OCI-LY3 (cell line): ENCODE data around the gene UBA52.
"Not testable (repeated sequence)": the region's sequence is repeated elsewhere in the genome, so short reads cannot be mapped to it uniquely, and the experiment has no call there.

Experiments
- H2AFZ ChIP-seq: fragments of 200-600, 300-600 bp; shearing (Covaris generic); 2 replicates; pipeline ENCODE4 v1.6.0; 2014; ENCODE audit warnings: antibody characterized with exemption, low read depth, low read length
- H3K27ac ChIP-seq: fragments of 200-600, 300-600 bp; sonication (generic); 2 replicates; pipeline ENCODE4 v1.5.1; 2014; ENCODE audit warnings: mild to moderate bottlenecking, low read length, moderate library complexity, mixed read lengths
- H3K27me3 ChIP-seq: fragments of 200-600, 300-600 bp; sonication (generic); 2 replicates; pipeline ENCODE4 v1.6.1; 2014; ENCODE audit warnings: low read depth, low read length, mixed read lengths
- H3K36me3 ChIP-seq: fragments of 200-600, 300-600 bp; sonication (generic); replicated peaks from 2 replicates; pipeline ENCODE3; 2014; ENCODE audit warnings: low read depth, low read length, mixed read lengths
- H3K4me1 ChIP-seq: fragments of 300-600, 200-600 bp; sonication (generic); 2 replicates; pipeline ENCODE4 v1.6.1; 2014; ENCODE audit warnings: low read length, mixed read lengths
- H3K4me2 ChIP-seq: fragments of 200-600, 300-600 bp; sonication (generic); 2 replicates; pipeline ENCODE4 v1.6.1; 2014; ENCODE audit warnings: low read length, mixed read lengths
- H3K4me3 ChIP-seq: fragments of 300-600, 200-600 bp; sonication (generic); 2 replicates; pipeline ENCODE4 v1.5.1; 2014; ENCODE audit warnings: antibody characterized with exemption, mild to moderate bottlenecking, low read length, moderate library complexity
- H3K79me2 ChIP-seq: fragments of 300-600, 200-600 bp; shearing (Covaris generic); 2 replicates; pipeline ENCODE4 v1.6.1; 2014; ENCODE audit warnings: mild to moderate bottlenecking, low read length, mixed read lengths
- H3K9ac ChIP-seq: fragments of 300-600, 200-600 bp; shearing (Covaris generic); 2 replicates; pipeline ENCODE4 v1.6.0; 2014; ENCODE audit warnings: mild to moderate bottlenecking, low read length, moderate library complexity
- H3K9me3 ChIP-seq: fragments of 200-600, 300-600 bp; shearing (Covaris generic); 2 replicates; pipeline ENCODE4 v1.6.1; 2014; ENCODE audit warnings: low read length, mixed read lengths; ENCODE audit not compliant: insufficient read depth
- H4K20me1 ChIP-seq: fragments of 200-600, 300-600 bp; sonication (generic); 2 replicates; pipeline ENCODE4 v1.6.1; 2016; ENCODE audit warnings: low read length, mixed read lengths; ENCODE audit not compliant: insufficient read depth
- EZH2phosphoT487 ChIP-seq: fragments of 200-600 bp; shearing (Covaris generic); IDR thresholded peaks from 2 replicates; pipeline ENCODE4 v1.6.1; 2018; ENCODE audit warnings: antibody characterized with exemption, mixed run types, low read depth
- TF ChIP-seq, protein P1 (sequence below): fragments of 200-600, 300-600 bp; sonication (generic); IDR thresholded peaks from 2 replicates; pipeline ENCODE4 v1.5.1; 2014; ENCODE audit warnings: antibody characterized with exemption, low read length, low read depth

UBA52 gene

DNA sequence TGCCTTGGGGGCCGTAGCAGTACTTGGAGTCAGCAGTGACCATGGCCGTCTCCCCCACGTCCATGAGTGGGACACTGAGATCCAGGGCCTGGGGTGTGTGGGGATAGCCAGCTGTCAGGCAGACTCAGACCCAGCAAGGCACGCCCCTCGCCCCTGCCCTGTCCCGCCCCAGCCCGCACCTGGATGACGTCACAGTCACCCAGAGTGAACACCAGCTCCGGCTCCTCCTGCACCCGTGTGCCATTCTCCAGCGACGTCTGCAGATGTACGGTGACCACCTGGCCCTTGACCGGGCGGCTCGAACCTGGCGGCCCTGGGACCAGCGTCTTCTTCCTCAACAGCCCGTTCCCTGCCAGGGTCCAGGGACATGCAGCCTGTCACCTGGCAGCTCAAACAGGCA is 32.3 kb upstream of the UBA52 start:
- Histone ChIP-seq H4K20me1 (no peaks in the 10 kb centered on the region; the same call in 1 of the 2 replicates), H3K27me3 (no peaks in the 10 kb centered on the region), H3K9me3 (no peaks in the 10 kb centered on the region), H3K4me3 (no peak overlapping the region), H3K36me3 (peaks cover 52% of the 10 kb centered on the region), H3K79me2 (peaks cover 20% of the 10 kb centered on the region), H3K4me2 (no peak overlapping the region), H2AFZ (no peak overlapping the region), H3K4me1 (peaks cover 12% of the 10 kb centered on the region), H3K27ac (no peak overlapping the region), H3K9ac (no peak overlapping the region)
- TF ChIP-seq EZH2phosphoT487 = no peak
- TF ChIP-seq, protein P1, sequence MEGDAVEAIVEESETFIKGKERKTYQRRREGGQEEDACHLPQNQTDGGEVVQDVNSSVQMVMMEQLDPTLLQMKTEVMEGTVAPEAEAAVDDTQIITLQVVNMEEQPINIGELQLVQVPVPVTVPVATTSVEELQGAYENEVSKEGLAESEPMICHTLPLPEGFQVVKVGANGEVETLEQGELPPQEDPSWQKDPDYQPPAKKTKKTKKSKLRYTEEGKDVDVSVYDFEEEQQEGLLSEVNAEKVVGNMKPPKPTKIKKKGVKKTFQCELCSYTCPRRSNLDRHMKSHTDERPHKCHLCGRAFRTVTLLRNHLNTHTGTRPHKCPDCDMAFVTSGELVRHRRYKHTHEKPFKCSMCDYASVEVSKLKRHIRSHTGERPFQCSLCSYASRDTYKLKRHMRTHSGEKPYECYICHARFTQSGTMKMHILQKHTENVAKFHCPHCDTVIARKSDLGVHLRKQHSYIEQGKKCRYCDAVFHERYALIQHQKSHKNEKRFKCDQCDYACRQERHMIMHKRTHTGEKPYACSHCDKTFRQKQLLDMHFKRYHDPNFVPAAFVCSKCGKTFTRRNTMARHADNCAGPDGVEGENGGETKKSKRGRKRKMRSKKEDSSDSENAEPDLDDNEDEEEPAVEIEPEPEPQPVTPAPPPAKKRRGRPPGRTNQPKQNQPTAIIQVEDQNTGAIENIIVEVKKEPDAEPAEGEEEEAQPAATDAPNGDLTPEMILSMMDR = no peak

DNA sequence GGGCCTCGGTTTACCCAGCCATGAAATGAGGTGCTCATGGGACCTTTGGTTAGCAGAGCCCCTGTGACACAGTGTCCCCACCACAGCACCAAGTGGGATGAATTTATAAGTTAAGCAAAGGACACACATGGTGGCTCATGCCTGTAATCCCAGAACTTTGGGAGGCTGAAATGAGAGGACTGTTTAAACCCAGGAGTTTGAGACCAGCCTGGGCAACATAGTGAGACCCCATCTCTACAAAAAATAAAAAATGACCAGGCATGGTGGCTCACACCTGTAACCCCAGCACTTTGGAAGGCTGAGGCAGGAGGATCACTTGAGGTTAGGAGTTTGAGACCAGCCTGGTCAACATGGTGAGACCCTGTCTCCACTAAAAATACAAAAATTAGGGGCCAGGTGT is 31.5 kb upstream of the UBA52 start:
- not testable (repeated sequence) for H3K4me2 ChIP-seq, H2AFZ ChIP-seq, H3K27ac ChIP-seq, H3K9me3 ChIP-seq, H3K9ac ChIP-seq, H4K20me1 ChIP-seq, H3K4me3 ChIP-seq, H3K27me3 ChIP-seq
- Histone ChIP-seq H3K36me3 (peaks cover 50% of the 10 kb centered on the region), H3K4me1 (peaks cover 15% of the 10 kb centered on the region), H3K79me2 (peaks cover 20% of the 10 kb centered on the region)

GRCh38 chr19:18541258-18541991 is 30.2 kb upstream of the UBA52 start:
- Histone ChIP-seq H3K9me3 (no peaks in the 10 kb centered on the region), H3K4me1 (peaks cover 15% of the 10 kb centered on the region), H3K36me3 (peaks cover 40% of the 10 kb centered on the region), H3K4me3 (peak overlapping the region; percentile 84; the same call in 1 of the 2 replicates), H3K79me2 (peaks cover 20% of the 10 kb centered on the region), H2AFZ (no peak overlapping the region), H3K9ac (no peak overlapping the region), H3K27ac (no peak overlapping the region), H4K20me1 (no peaks in the 10 kb centered on the region; the same call in 1 of the 2 replicates), H3K27me3 (no peaks in the 10 kb centered on the region), H3K4me2 (peak overlapping the region; percentile 94)
- TF ChIP-seq EZH2phosphoT487 = no peak
- TF ChIP-seq, protein P1 = no peak

DNA sequence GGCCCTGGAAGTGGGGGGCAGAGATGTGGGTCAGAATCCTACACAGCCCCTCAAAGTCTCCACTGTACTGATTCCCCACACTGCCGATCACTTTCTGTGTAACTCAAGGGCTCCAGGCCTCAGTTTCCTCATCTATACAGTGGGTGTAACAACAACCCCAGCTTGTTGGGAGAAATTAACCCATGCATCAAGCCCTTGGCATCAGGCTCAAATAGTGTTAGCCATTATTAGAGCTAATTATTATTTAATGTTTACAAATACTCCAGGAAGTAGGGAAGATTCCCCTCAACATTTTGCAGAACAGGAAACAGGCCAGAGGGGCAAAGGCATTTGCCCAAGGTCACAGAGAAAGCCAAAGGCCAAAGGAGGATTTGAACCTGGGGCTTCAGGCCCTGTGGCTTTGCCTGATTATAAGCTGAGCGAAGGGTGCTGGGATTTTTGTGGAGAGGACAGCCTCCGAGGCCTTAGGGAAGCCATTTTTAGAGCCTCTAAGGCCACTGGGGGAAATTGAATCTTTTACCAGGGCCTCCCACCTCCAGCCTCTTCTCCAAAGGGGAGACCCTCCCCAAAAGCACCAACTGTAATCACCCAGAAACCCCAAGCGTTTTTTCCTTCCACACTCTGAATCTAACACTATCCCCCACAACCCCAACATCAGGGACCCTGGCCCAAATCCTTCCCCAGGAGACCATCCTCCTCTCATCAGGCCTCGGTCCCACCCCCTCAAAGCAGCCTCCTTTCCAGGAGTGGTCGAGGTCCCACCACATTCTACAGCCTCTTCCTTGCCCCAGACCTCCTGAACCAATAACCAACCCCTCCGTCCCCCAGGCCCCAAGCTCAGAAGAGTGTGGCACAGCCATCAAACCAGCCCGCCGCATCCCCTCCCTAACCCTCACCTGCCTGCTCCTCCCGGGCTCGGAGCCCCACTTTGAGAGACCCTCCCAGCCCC is 29.4 kb upstream of the UBA52 start:
- TF ChIP-seq, protein P1 = no peak
- no peak for TF ChIP-seq EZH2phosphoT487
- Histone ChIP-seq H4K20me1 (no peaks in the 10 kb centered on the region; the same call in 1 of the 2 replicates), H3K9me3 (no peaks in the 10 kb centered on the region), H3K9ac (peak overlapping the region; percentile 88), H3K27ac (peak overlapping the region; percentile 49), H3K27me3 (no peaks in the 10 kb centered on the region), H3K4me1 (peaks cover 15% of the 10 kb centered on the region), H3K36me3 (peaks cover 34% of the 10 kb centered on the region), H3K79me2 (peaks cover 20% of the 10 kb centered on the region), H2AFZ (no peak overlapping the region), H3K4me3 (peak overlapping the region; percentile 84), H3K4me2 (peak overlapping the region; percentile 94)
